MCF 10A (cell line): Measurements from ENCODE around the gene CRB1. TPM values are rescaled to one million over a fixed set of nuclear protein-coding genes. Genes with fewer than 3 reads are reported as not detected.

Experiments used
- BruUV-seq: library from RNA; stranded (reverse); fragments of 400-500 nt; replicated peaks from 2 replicates; lab custom pipeline; 2021; lab: Mats Ljungman, UMichigan
- CTCF ChIA-PET: fragments of 300-600 bp; sonication (Branson Sonifier 250); formaldehyde crosslinking; extraction: SDS; loops from one replicate; lab custom pipeline; 2021; ENCODE audit warnings: antibody characterized with exemption, inconsistent platforms; lab: Yijun Ruan, JAX
- POLR2A ChIA-PET: fragments of 300-600, 350-650 bp; sonication (Branson Sonifier 250); formaldehyde crosslinking; extraction: SDS; loops from one replicate; lab custom pipeline; 2020; ENCODE audit warnings: antibody characterized with exemption, inconsistent platforms; lab: Yijun Ruan, JAX
- DNase-seq: peaks from one replicate; pipeline ENCODE4 v3.0.0-alpha.2; 2018; ENCODE audit not compliant: unreplicated experiment
- H3K27ac Mint-ChIP-seq: one replicate; pipeline ENCODE4 v1.8.0; 2022; ENCODE audit warnings: mild to moderate bottlenecking, low read depth, mixed read lengths; ENCODE audit not compliant: unreplicated experiment
- H3K27me3 Mint-ChIP-seq: one replicate; pipeline ENCODE4 v1.8.0; 2022; ENCODE audit warnings: mixed read lengths; ENCODE audit not compliant: insufficient read depth, unreplicated experiment
- H3K36me3 Mint-ChIP-seq: one replicate; pipeline ENCODE4 v1.8.0; 2022; ENCODE audit warnings: mild to moderate bottlenecking, moderate library complexity, mixed read lengths; ENCODE audit not compliant: insufficient read depth, unreplicated experiment
- H3K4me1 Mint-ChIP-seq: one replicate; pipeline ENCODE4 v1.8.0; 2022; ENCODE audit warnings: mixed read lengths; ENCODE audit not compliant: insufficient read depth, unreplicated experiment
- H3K4me3 Mint-ChIP-seq: one replicate; pipeline ENCODE4 v1.8.0; 2022; ENCODE audit warnings: mild to moderate bottlenecking, moderate library complexity, mixed read lengths; ENCODE audit not compliant: unreplicated experiment
- H3K9me3 Mint-ChIP-seq: one replicate; pipeline ENCODE4 v1.8.0; 2022; ENCODE audit warnings: mixed read lengths; ENCODE audit not compliant: unreplicated experiment
- CTCF ChIP-seq: fragments of 200-600 bp; IDR thresholded peaks from one replicate; pipeline ENCODE4 v1.8.0; 2022; ENCODE audit warnings: antibody characterized with exemption, mild to moderate bottlenecking; ENCODE audit not compliant: unreplicated experiment
- intact Hi-C: fragments of 100-400 bp; cut with micrococcal nuclease; formaldehyde crosslinking; loops from 2 replicates; pipeline ENCODE4 v1.14.1; 2022
- total RNA-seq: library from RNA; stranded (reverse); gene quantifications from 2 replicates; pipeline ENCODE4 v1.2.3, GENCODE V29; 2022

Gene CRB1
- total RNA-seq, 1 experiment from 2014 or later = 0.65 TPM

- CTCF ChIA-PET = interaction anchor here (0.9 to 1.2 kb wide), 2 partner anchors 24 to 128 kb away, joined by 4 to 7 read pairs; no protein-coding TSS in a partner anchor
Measured at GRCh38 chr1:197351821-197352440, 83.9 kb downstream of the CRB1 start.

GRCh38 chr1:197355248-197355995 is 87.4 kb downstream of the CRB1 start:
- DNase-seq = no peak
- no peaks in the 10 kb centered on the region for H3K4me1 Mint-ChIP-seq
- no peak overlapping the region for H3K4me3 Mint-ChIP-seq
- no peaks in the 10 kb centered on the region for H3K9me3 Mint-ChIP-seq
- ChIA-PET CTCF (interaction anchor here (0.5 to 5.7 kb wide), 12 partner anchors 11 to 569 kb away, joined by 3 to 81 read pairs (median 4); no protein-coding TSS in a partner anchor), POLR2A (no interaction called here)
- H3K36me3 Mint-ChIP-seq = no peaks in the 10 kb centered on the region
- H3K27me3 Mint-ChIP-seq = no peaks in the 10 kb centered on the region
- no TSS peak for BruUV-seq
- no peak overlapping the region for H3K27ac Mint-ChIP-seq
- TF ChIP-seq CTCF = no peak
- intact Hi-C loops = loop anchor here (5.0 to 10.0 kb wide), 2 partner anchors 613 to 1001 kb away; no protein-coding TSS in a partner anchor

More at GRCh38 chr1:197351821-197352440, 83.9 kb downstream of the CRB1 start:
- Mint-ChIP-seq H3K27me3 (no peaks in the 10 kb centered on the region), H3K4me3 (no peak overlapping the region), H3K36me3 (no peaks in the 10 kb centered on the region), H3K27ac (no peak overlapping the region), H3K4me1 (no peaks in the 10 kb centered on the region), H3K9me3 (no peaks in the 10 kb centered on the region)
- POLR2A ChIA-PET = no interaction called here
- no TSS peak for BruUV-seq
- TF ChIP-seq CTCF = no peak
- intact Hi-C loops = loop anchor here (10.0 kb wide), 1 partner anchor 997 kb away; no protein-coding TSS in a partner anchor
- no peak for DNase-seq

GRCh38 chr1:197356723-197357533 is 88.9 kb downstream of the CRB1 start:
- TF ChIP-seq CTCF = peak; percentile 88
- intact Hi-C loops = loop anchor here (1.0 to 10.0 kb wide), 6 partner anchors 28 to 1002 kb away; no protein-coding TSS in a partner anchor
- ChIA-PET CTCF (interaction anchor here (0.6 to 5.7 kb wide), 38 partner anchors 8 to 709 kb away, joined by 3 to 81 read pairs (median 4); no protein-coding TSS in a partner anchor), POLR2A (interaction anchor here (0.7 to 1.1 kb wide), 2 partner anchors 154 to 177 kb away, joined by 3 to 4 read pairs; no protein-coding TSS in a partner anchor)
- DNase-seq = peak; percentile 76
- Mint-ChIP-seq H3K27me3 (no peaks in the 10 kb centered on the region), H3K27ac (no peak overlapping the region), H3K4me1 (no peaks in the 10 kb centered on the region), H3K4me3 (no peak overlapping the region), H3K9me3 (no peaks in the 10 kb centered on the region), H3K36me3 (no peaks in the 10 kb centered on the region)
- BruUV-seq = no TSS peak
